LNCaP clone FGC (cell line): ENCODE measurements around the gene KRTAP10-12.
"Not testable (repeated sequence)": the region's sequence is repeated elsewhere in the genome, so short reads cannot be mapped to it uniquely, and the experiment has no call there.

Experiments used
- DNase-seq: peaks from one replicate; pipeline ENCODE4 v3.0.0-alpha.2; 2011; ENCODE audit warnings: low read depth
- H3K4me3 ChIP-seq: 2 replicates; pipeline ENCODE4 v1.5.1; 2011; ENCODE audit warnings: mild to moderate bottlenecking, low read depth, low read length, control low read depth
- CTCF ChIP-seq: IDR thresholded peaks from 2 replicates; pipeline ENCODE4 v1.5.1; 2012; ENCODE audit warnings: mild to moderate bottlenecking; ENCODE audit not compliant: control insufficient read depth, insufficient read depth; ENCODE audit errors: extremely low read depth

KRTAP10-12 gene

GRCh38 chr21:44697172-44697810 lies at the start of gene KRTAP10-12:
Gene KRTAP10-12, plus strand, starts transcription at chr21:44697172. Its CDS starts 30 bp downstream, at chr21:44697202.
- H3K4me3 ChIP-seq, DNase-seq: not testable (repeated sequence)

- DNase-seq = no peak
- no peak overlapping the region for H3K4me3 ChIP-seq
- no peak for TF ChIP-seq CTCF
Observed at GRCh38 chr21:44647222-44647552, 49.8 kb upstream of the KRTAP10-12 start.

- no peak for TF ChIP-seq CTCF
- DNase-seq = no peak
- no peak overlapping the region for H3K4me3 ChIP-seq
Observed at GRCh38 chr21:44648557-44649311, 48.2 kb upstream of the KRTAP10-12 start.

- H3K4me3 ChIP-seq = no peak overlapping the region
- DNase-seq = no peak
- no peak for TF ChIP-seq CTCF
Observed at GRCh38 chr21:44649521-44650100, 47.4 kb upstream of the KRTAP10-12 start.

- H3K4me3 ChIP-seq = no peak overlapping the region
- TF ChIP-seq CTCF = no peak
- no peak for DNase-seq
Observed at GRCh38 chr21:44650265-44650972, 46.6 kb upstream of the KRTAP10-12 start.

GRCh38 chr21:44650973-44651675 lies 45.8 kb upstream of the KRTAP10-12 start:
- TF ChIP-seq CTCF = no peak
- no peak for DNase-seq
- H3K4me3 ChIP-seq = no peak overlapping the region
